ENCODE results near the gene PDE3A.

Gene PDE3A

DNA sequence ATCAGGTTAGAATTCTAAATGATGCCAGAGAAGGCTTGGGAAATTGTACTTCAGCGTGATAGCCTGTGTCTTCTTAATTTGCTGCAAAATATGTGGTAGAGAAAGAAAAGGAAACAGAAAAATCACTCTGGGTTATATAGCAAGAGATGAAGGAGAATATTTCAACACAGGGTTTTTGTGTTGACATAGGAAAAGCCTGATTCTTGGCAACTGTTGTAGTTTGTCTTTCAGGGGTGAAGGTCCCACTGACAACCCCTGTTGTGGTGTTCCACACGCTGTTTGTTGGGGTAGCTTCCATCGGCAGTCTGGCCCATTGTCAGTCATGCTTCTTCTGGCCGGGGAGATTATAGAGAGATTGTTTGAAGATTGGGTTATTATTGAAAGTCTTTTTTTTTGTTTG lies 313.0 kb downstream of the PDE3A start:
- TF ChIP-seq, protein P1, sequence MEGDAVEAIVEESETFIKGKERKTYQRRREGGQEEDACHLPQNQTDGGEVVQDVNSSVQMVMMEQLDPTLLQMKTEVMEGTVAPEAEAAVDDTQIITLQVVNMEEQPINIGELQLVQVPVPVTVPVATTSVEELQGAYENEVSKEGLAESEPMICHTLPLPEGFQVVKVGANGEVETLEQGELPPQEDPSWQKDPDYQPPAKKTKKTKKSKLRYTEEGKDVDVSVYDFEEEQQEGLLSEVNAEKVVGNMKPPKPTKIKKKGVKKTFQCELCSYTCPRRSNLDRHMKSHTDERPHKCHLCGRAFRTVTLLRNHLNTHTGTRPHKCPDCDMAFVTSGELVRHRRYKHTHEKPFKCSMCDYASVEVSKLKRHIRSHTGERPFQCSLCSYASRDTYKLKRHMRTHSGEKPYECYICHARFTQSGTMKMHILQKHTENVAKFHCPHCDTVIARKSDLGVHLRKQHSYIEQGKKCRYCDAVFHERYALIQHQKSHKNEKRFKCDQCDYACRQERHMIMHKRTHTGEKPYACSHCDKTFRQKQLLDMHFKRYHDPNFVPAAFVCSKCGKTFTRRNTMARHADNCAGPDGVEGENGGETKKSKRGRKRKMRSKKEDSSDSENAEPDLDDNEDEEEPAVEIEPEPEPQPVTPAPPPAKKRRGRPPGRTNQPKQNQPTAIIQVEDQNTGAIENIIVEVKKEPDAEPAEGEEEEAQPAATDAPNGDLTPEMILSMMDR (conservative IDR thresholded peaks at IDR 0.05; ENCODE audit: low read depth, low read length), result no peak
- H3K4me3 ChIP-seq (ENCODE audit: low read depth, low read length), result no peak overlapping the region
- DNase-seq (ENCODE audit: low read depth), result peak; percentile 4

DNA sequence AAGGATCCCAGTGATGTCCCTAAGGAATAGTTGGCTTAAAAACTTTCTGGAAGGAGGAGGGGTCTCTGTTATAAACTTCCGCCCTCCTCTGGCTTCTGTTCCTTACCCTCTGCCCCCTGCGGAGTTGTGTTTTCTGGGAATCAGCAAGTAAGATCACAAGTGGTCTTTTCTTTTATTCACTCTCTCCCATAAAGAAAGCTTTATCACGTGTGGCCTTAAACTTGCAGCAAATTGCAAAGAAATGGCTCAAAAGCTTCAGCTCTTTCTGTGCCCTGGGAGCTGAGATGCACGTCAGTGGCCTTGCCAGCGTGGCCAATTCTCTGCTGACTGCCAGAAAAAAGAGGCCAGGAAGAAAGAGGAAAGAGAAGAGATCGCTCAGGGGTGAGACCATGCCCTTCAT lies 326.9 kb downstream of the PDE3A start, which contains the start of gene SLCO1C1:
TSS of gene SLCO1C1 (plus strand) at position 101 of the 400 bp plus-strand sequence. CDS start 4,245 bp downstream, outside the sequence.
- peak; percentile 19 for DNase-seq (ENCODE audit: low read depth)
- TF ChIP-seq, protein P1 (conservative IDR thresholded peaks at IDR 0.05; ENCODE audit: low read depth, low read length), result no peak
- no peak within 1 kb of the TSS for H3K4me3 ChIP-seq (ENCODE audit: low read depth, low read length)

DNA sequence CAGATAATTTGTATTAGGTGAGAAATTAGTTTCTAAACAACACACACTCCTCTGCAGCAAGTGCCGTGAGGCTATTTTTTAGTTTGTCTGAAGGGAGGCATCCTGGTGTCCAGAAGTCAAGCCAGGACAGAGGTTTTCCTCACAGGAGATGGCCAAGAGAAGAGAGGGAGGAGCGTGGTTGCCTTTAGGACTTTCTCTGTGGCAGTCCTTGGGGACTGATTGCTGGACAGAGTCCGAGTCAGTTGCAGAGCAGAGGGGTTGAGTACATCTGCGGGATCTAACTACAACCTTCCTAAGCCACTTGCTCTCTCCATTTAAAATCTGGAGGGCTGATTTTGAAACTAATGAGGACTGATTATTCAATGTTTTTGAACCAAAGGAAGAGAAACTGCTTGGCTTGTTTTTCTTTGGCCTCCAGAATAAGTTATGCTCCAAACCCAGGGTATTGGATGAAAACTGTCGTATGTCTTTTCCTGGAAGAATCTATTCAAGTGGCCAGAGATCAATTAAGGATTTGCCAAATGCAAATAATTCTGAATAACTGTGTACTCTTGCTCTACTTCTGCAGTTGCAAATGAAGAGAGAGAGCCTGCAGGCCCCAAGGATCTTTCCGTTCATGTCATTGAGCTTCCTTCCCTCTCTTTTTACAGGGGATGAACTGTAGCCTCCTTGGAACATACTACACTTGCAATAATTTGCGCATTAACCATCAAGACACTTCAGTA lies 328.0 kb downstream of the PDE3A start:
- TF ChIP-seq, protein P1 (conservative IDR thresholded peaks at IDR 0.05; ENCODE audit: low read depth, low read length), result no peak

DNA sequence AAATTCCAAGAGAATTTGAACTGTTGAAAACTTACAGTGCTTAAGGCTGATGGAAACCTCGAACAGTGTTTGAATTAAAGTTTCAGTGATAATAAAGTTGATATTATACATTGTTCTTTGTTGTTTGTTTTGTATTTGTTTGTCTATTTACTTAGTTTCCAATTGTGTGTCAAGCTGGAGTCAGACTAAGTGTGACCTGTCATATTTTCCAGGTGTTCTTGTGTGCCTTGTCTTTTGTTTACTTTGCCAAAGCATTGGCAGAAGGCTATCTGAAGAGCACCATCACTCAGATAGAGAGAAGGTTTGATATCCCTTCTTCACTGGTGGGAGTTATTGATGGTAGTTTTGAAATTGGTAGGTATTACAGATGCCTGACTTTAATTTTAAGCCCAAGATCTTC lies 332.8 kb downstream of the PDE3A start:
- TF ChIP-seq, protein P1 (conservative IDR thresholded peaks at IDR 0.05; ENCODE audit: low read depth, low read length), result no peak
- DNase-seq (ENCODE audit: low read depth), result no peak
- H3K4me3 ChIP-seq (ENCODE audit: low read depth, low read length), result no peak overlapping the region

More for the DNA sequence above, 328.0 kb downstream of the PDE3A start:
- peak; percentile 13 for DNase-seq (ENCODE audit: low read depth)
- H3K4me3 ChIP-seq (ENCODE audit: low read depth, low read length), result no peak overlapping the region

DNA sequence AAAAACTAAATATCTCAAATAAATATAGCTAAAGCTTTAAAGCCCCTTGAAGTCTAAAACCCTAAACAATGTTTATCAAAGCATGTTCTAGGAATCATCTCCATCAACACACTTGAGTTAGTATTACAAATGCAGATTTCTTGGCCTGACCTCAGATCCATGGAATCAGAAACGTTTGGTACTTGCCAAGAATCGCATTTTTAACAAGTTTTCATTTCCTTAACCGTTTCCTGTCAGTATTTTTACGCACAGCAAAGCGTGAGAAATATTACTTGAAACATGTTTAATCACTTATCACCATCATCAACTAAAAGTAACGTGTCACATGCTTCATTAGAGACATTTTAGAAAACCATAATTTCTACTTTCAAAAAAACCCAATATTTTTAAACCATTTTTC lies 336.5 kb downstream of the PDE3A start:
- DNase-seq (ENCODE audit: low read depth), result no peak
- TF ChIP-seq, protein P1 (conservative IDR thresholded peaks at IDR 0.05; ENCODE audit: low read depth, low read length), result no peak
- no peak overlapping the region for H3K4me3 ChIP-seq (ENCODE audit: low read depth, low read length)

DNA sequence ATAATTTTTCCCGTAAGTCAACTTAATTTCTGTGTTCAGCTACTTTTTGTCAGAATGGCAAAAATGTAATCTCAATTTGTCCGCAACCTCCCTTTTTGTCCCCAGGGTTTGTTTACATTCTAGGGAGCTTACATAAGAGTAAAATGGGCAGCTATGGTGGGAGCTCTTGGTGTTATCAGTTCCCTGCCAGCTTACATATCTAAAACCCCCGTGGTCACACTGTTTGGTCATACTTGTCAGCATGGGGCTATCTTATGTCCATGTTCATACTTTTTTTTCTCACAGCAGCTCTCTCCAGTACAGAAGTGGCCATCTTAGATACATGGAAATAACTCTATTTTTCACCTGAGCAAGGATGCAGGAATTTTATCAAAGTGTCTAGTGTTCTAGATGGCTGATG lies 343.5 kb downstream of the PDE3A start:
- no peak for DNase-seq (ENCODE audit: low read depth)
- TF ChIP-seq, protein P1 (conservative IDR thresholded peaks at IDR 0.05; ENCODE audit: low read depth, low read length), result no peak
- no peak overlapping the region for H3K4me3 ChIP-seq (ENCODE audit: low read depth, low read length)

DNA sequence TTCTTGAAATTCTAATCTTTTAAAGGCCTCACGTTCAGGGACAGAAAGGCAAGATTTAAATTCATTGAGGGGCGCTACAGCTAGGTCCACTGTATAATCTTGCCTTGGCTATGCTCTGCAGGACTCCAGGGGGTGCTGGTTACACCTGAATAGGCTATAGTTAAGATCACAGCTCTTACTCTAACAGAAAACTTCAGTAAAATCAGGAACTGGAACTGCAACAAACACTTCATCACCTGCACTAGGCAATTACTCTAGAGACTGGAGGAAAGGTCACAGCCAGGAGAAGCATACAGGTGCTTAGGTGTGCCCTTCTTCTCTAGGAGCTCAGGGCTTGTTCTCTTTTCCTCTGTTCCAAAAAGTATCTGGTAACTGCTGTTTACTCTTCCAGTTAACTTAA lies 347.7 kb downstream of the PDE3A start:
- no peak overlapping the region for H3K4me3 ChIP-seq (ENCODE audit: low read depth, low read length)
- TF ChIP-seq, protein P1 (conservative IDR thresholded peaks at IDR 0.05; ENCODE audit: low read depth, low read length), result no peak
- no peak for DNase-seq (ENCODE audit: low read depth)
